Keratinocyte (primary cell): ENCODE measurements around the gene BANP. TPM values are rescaled to one million over a fixed set of nuclear protein-coding genes. Genes with fewer than 3 reads are reported as not detected.
"Not testable (repeated sequence)": the region's sequence is repeated elsewhere in the genome, so short reads cannot be mapped to it uniquely, and the experiment has no call there.

ENCODE experiments used
- DNase-seq: peaks from one replicate; pipeline ENCODE4 v3.0.0-alpha.2; 2011; ENCODE audit warnings: low read depth, missing footprints, low spot score
- FAIRE-seq: peaks from 2 replicates; lab custom pipeline; 2011; peaks lifted over from hg19 to GRCh38; lab: Jason Lieb, UNC
- H2AFZ ChIP-seq: 2 replicates; pipeline ENCODE4 v1.6.0; 2012; ENCODE audit warnings: low read length, control low read depth, inconsistent platforms; ENCODE audit not compliant: control insufficient read depth
- H3K27ac ChIP-seq: 2 replicates; pipeline ENCODE4 v1.5.1; 2011; ENCODE audit warnings: low read length; ENCODE audit not compliant: control insufficient read depth, insufficient read depth
- H3K27me3 ChIP-seq: 3 replicates; pipeline ENCODE4 v1.6.0; 2011; ENCODE audit warnings: low read length; ENCODE audit not compliant: control insufficient read depth, insufficient read depth; ENCODE audit errors: extremely low read depth
- H3K36me3 ChIP-seq, 2 experiments: 2 replicates in 1 of 2; 3 replicates in 1 of 2; pipeline ENCODE4 v1.5.1; 2011; ENCODE audit warnings: low read length in 2 of 2, mild to moderate bottlenecking in 1 of 2; ENCODE audit not compliant: control insufficient read depth in 2 of 2, insufficient read depth in 2 of 2; ENCODE audit errors: extremely low read depth in 1 of 2
- H3K4me1 ChIP-seq: 3 replicates; pipeline ENCODE4 v1.5.1; 2011; ENCODE audit warnings: low read length; ENCODE audit not compliant: control insufficient read depth, insufficient read depth; ENCODE audit errors: extremely low read depth
- H3K4me2 ChIP-seq: 3 replicates; pipeline ENCODE4 v1.6.0; 2011; ENCODE audit warnings: low read depth, low read length; ENCODE audit not compliant: control insufficient read depth, insufficient read depth; ENCODE audit errors: extremely low read depth
- H3K4me3 ChIP-seq, 3 experiments: fragments of 200-600 bp in 1 of 3; sonication (generic) in 1 of 3; 2 replicates in 2 of 3; 3 replicates in 1 of 3; pipeline ENCODE4 v1.5.1; 2011 to 2016; ENCODE audit warnings: low read length in 3 of 3, mild to moderate bottlenecking in 3 of 3, control low read depth in 2 of 3, inconsistent platforms in 1 of 3, low read depth in 1 of 3, mixed read lengths in 1 of 3, mixed run types in 1 of 3, moderate library complexity in 1 of 3; ENCODE audit not compliant: control insufficient read depth in 2 of 3, insufficient read depth in 2 of 3; ENCODE audit errors: extremely low read depth in 1 of 3
- H3K79me2 ChIP-seq: 2 replicates; pipeline ENCODE4 v1.6.0; 2012; ENCODE audit warnings: low read length; ENCODE audit not compliant: control insufficient read depth, insufficient read depth
- H3K9ac ChIP-seq: 3 replicates; pipeline ENCODE4 v1.6.0; 2011; ENCODE audit warnings: low read length; ENCODE audit not compliant: control insufficient read depth, insufficient read depth; ENCODE audit errors: extremely low read depth
- H3K9me1 ChIP-seq: 3 replicates; pipeline ENCODE4 v1.6.0; 2011; ENCODE audit warnings: low read length; ENCODE audit not compliant: control insufficient read depth, insufficient read depth; ENCODE audit errors: extremely low read depth
- H3K9me3 ChIP-seq: 2 replicates; pipeline ENCODE4 v1.5.1; 2012; ENCODE audit warnings: low read depth, low read length; ENCODE audit not compliant: control insufficient read depth
- H4K20me1 ChIP-seq: 3 replicates; pipeline ENCODE4 v1.6.0; 2011; ENCODE audit warnings: low read length; ENCODE audit not compliant: control insufficient read depth, insufficient read depth; ENCODE audit errors: extremely low read depth
- CTCF ChIP-seq, 3 experiments: IDR thresholded peaks in 1 of 3; conservative IDR thresholded peaks in 1 of 3; optimal IDR thresholded peaks in 1 of 3; 2 replicates in 2 of 3; 3 replicates in 1 of 3; pipeline versions ENCODE3 to v1.5.1; 2011; ENCODE audit warnings: low read length in 3 of 3, mild to moderate bottlenecking in 3 of 3, moderate library complexity in 2 of 3, control low read depth in 1 of 3, inconsistent platforms in 1 of 3; ENCODE audit not compliant: insufficient read depth in 2 of 3; ENCODE audit errors: extremely low read depth in 1 of 3
- EZH2 ChIP-seq: IDR thresholded peaks from one replicate; pipeline ENCODE4 v1.6.1; 2012; ENCODE audit warnings: inconsistent platforms, mild to moderate bottlenecking, low read length, moderate library complexity
- dilution Hi-C: fragments of 300-500 bp; cut with MboI; formaldehyde crosslinking; loops from one replicate; pipeline ENCODE4 v1.7.0; 2020; ENCODE audit warnings: low sequenced_read_pairs; ENCODE audit not compliant: extremely low pct_ligation_motif_present
- polyA plus RNA-seq, 5 experiments: library from polyadenylated mRNA; depleted of rRNA in 3 of 5; stranded (reverse) in 3 of 5; stranded (forward) in 1 of 5; unstranded in 1 of 5; fragments of >200 nt; gene quantifications; 1 replicate in 1 of 5; 2 replicates in 3 of 5; 3 replicates in 1 of 5; pipeline versions ENCODE4 v1.2.1 to v1.2.3, GENCODE V29; 2011 to 2012; ENCODE audit warnings: missing spikeins in 2 of 5, low read depth in 1 of 5, low replicate concordance in 1 of 5

The BANP gene
- polyA plus RNA-seq, 1 donor (not counting 4 experiments of a cell fraction or from before 2014, with no cell fraction given): 10.8 TPM

GRCh38 chr16:88076211-88076931 lies 125.1 kb downstream of the BANP start:
- Histone ChIP-seq H3K4me2 (no peak overlapping the region), H3K9ac (no peak overlapping the region), H3K27ac (no peak overlapping the region), H4K20me1 (no peaks in the 10 kb centered on the region), H3K4me3 (no peak overlapping the region), H3K4me1 (no peaks in the 10 kb centered on the region), H2AFZ (no peak overlapping the region), H3K36me3 (peaks cover 2 to 4% of the 10 kb centered on the region in 2 experiments), H3K9me3 (no peaks in the 10 kb centered on the region), H3K9me1 (no peaks in the 10 kb centered on the region), H3K79me2 (no peaks in the 10 kb centered on the region), H3K27me3 (no peaks in the 10 kb centered on the region)
- DNase-seq (no peak), FAIRE-seq (no peak)
- TF ChIP-seq CTCF (optimal IDR thresholded peaks at IDR 0.05 in 1 of 3, IDR thresholded peaks at IDR 0.05 in 1 of 3, conservative IDR thresholded peaks at IDR 0.05 in 1 of 3; ENCODE audit: extremely low read depth in 1 of 3, insufficient read depth in 2 of 3, low read length in 3 of 3) (no peak), EZH2 (no peak)
- dilution Hi-C loops: no loop called here

- H3K27me3 ChIP-seq, H3K4me3 ChIP-seq, FAIRE-seq, H3K27ac ChIP-seq, DNase-seq, H3K4me2 ChIP-seq, H3K36me3 ChIP-seq, H3K9me1 ChIP-seq, dilution Hi-C loops, H3K9ac ChIP-seq, H3K9me3 ChIP-seq, H4K20me1 ChIP-seq, H2AFZ ChIP-seq, H3K4me1 ChIP-seq, H3K79me2 ChIP-seq: not testable (repeated sequence)
Observed at GRCh38 chr16:88076932-88077320, 125.7 kb downstream of the BANP start.
